Effector memory CD4-positive, alpha-beta T cell (primary cell): ENCODE results near the gene TNFRSF19.
"Not testable (repeated sequence)": the region's sequence is repeated elsewhere in the genome, so short reads cannot be mapped to it uniquely, and the experiment has no call there.

Experiments used
- DNase-seq, 3 donors: peaks; one replicate each; pipeline ENCODE4 v3.0.0-alpha.2; 2020
- H3K27ac ChIP-seq: 2 replicates; pipeline ENCODE4 v1.7.0; 2013; ENCODE audit warnings: mild to moderate bottlenecking, low read length, moderate library complexity; ENCODE audit not compliant: insufficient read depth, poor library complexity, severe bottlenecking
- H3K27me3 ChIP-seq: replicated peaks from 2 replicates; pipeline ENCODE4 v1.7.0; 2013; ENCODE audit warnings: mild to moderate bottlenecking, low read length; ENCODE audit not compliant: insufficient read depth, control insufficient read depth, poor library complexity, severe bottlenecking
- H3K36me3 ChIP-seq: 2 replicates; pipeline ENCODE4 v1.7.0; 2013; ENCODE audit warnings: mild to moderate bottlenecking, low read length, moderate library complexity; ENCODE audit not compliant: control insufficient read depth, insufficient read depth
- H3K4me1 ChIP-seq: 2 replicates; pipeline ENCODE4 v1.7.0; 2013; ENCODE audit warnings: low read length, mild to moderate bottlenecking; ENCODE audit not compliant: control insufficient read depth, insufficient read depth, poor library complexity, severe bottlenecking
- H3K4me3 ChIP-seq: 2 replicates; pipeline ENCODE4 v1.7.0; 2013; ENCODE audit warnings: low read length, low read depth, mild to moderate bottlenecking; ENCODE audit not compliant: insufficient read depth, poor library complexity, severe bottlenecking
- H3K9me3 ChIP-seq: 2 replicates; pipeline ENCODE4 v1.7.0; 2013; ENCODE audit warnings: mild to moderate bottlenecking, low read length, moderate library complexity; ENCODE audit not compliant: control insufficient read depth
- total RNA-seq, 3 donors: gene quantifications; one replicate each; lab custom pipeline; 2026; lab: John Stamatoyannopoulos, UW

Gene TNFRSF19
- total RNA-seq, result 0 to 0.77 (median 0.17) reads per million in 3 donors

DNA sequence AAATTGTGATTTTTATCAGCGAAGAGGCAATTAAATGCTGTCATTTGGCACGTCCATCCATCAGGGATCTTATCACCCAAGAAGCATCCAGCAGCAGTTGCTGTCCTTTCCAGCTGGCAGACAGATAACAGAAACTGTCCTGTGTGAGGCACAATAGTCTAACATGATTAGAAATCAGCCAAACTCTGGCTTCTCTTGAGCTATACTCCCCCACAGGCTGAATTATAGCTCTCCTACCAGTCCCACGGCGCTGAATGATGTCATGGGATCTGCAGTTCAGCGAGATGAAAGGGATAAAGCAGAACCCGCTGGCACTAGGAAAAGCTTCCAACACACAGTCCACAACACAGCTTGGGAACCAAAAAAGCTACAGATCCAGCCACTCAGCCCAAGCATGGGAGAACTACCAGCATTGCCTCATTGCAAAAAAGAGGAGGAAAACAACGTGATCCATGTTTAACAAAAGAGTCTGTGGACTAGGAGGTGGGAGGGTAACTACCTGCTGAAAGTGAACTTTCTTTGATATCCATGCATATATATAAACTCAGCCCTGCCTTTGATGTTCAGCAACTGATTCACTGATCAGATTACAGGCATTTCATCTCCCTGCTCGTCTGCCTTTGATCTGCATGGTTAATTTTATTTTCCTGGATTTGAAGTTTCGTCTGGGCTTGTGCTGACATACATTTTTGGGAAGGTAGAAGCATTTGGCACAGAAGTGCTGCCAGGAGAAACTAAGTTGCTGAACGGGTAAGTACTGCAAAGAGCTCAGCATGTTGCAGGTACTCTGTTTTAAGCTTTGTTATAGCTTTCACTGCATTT, at the start of gene TNFRSF19:
TSS of gene TNFRSF19 (plus strand) at position 314 of the 822 bp plus-strand sequence. CDS start 19,772 bp downstream, outside the sequence.
- H3K27me3 ChIP-seq, result peaks cover 8% of the 10 kb centered on the region
- no peaks in the 10 kb centered on the region for H3K9me3 ChIP-seq
- no peaks in the 10 kb centered on the region for H3K36me3 ChIP-seq
- no peak for DNase-seq
- H3K4me1 ChIP-seq, result no peaks in the 10 kb centered on the region
- no peak within 1 kb of the TSS for H3K4me3 ChIP-seq
- H3K27ac ChIP-seq, result no peak within 1 kb of the TSS

DNA sequence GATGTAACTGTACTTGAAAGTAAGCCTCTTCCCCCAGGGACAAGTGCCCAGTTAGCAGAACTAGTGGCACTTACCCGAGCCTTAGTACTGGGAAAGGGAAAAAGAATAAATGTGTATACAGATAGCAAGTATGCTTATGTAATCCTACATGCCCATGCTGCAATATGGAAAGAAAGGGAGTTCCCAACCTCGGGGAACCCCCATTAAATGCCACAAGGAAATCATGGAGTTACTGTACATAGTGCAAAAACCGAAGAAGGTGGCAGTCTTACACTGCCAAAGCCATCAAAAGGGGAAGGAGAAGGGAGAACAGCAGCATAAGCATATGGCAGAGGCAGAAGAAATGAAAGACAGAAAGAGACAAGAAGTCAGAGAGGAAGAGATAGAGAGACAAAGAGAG, 40.3 kb upstream of the TNFRSF19 start:
- H3K4me3 ChIP-seq, DNase-seq, H3K9me3 ChIP-seq, H3K27ac ChIP-seq, H3K27me3 ChIP-seq, H3K4me1 ChIP-seq, H3K36me3 ChIP-seq: not testable (repeated sequence)

DNA sequence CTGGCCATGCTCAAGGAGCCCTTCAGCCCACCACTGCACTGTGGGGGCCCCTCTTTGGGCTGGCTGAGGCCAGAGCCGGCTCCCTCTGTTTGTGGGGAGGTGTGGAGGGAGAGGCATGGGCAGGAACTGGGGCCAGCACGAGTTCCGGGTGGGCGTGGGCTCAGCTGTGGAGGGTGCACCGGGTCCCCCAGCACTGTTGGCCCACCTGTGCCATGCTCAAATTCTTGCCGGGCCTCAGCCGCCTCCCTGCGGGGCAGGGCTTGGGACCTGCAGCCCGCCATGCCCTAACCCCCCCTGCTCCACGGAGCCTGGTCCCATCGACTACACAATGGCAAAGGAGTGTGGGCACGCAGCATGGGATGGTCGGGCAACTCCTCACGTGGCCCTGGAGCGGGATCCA, 38.8 kb upstream of the TNFRSF19 start:
- Histone ChIP-seq H3K4me3 (no peak overlapping the region), H3K27me3 (no peaks in the 10 kb centered on the region), H3K27ac (no peak overlapping the region), H3K4me1 (no peaks in the 10 kb centered on the region), H3K36me3 (no peaks in the 10 kb centered on the region), H3K9me3 (no peaks in the 10 kb centered on the region)
- DNase-seq, result no peak

DNA sequence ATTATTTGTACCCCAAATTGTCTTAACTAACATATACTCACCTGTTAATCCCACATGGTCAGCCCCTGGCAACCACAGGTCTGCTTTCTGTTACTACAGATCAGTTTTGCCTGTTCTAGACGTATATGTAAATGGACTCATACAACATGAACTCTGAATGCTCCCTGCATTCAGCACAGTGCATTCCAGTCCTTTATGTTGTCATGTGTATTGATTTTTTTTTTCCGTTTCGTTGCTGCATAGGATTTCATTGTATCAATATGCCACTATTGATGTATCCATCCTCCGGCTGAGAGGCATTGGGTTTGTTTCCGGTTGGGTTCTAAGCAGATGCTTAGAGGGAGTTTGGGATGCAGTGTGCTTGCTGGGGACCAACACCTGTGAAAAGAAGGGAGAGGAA, 36.1 kb upstream of the TNFRSF19 start:
- Histone ChIP-seq H3K4me1 (no peaks in the 10 kb centered on the region), H3K27ac (no peak overlapping the region), H3K27me3 (no peaks in the 10 kb centered on the region), H3K9me3 (no peaks in the 10 kb centered on the region), H3K4me3 (no peak overlapping the region), H3K36me3 (no peaks in the 10 kb centered on the region)
- no peak for DNase-seq

DNA sequence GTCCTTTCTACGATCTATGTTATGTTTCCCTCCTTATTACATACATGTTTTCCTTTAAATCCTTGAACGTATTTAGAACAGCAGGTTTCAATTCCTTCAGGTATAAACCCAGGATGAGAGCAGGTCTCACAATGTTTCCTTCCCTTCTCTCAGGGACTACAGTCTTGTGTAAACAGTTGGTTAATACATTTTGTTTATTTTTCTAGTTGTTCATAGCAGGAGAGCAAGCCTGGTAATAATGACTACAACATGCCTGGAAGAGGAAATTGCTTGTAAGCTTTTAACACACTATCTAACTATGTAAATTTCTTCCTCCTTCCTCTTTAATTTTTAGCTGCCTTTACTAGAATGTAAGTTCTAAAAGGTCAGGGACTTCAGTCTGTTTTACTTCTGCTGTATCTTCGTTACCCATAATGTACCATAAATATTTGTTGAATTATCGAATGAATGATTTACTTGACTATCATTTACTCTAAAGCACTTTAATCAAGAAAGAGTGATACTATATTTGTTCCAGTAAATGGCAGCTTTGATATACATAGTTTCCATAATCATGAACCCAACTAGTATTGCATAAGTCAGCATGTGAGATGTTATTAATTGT, 28.9 kb upstream of the TNFRSF19 start:
- no peaks in the 10 kb centered on the region for H3K9me3 ChIP-seq
- no peak for DNase-seq
- H3K27me3 ChIP-seq, result no peaks in the 10 kb centered on the region
- H3K36me3 ChIP-seq, result no peaks in the 10 kb centered on the region
- H3K27ac ChIP-seq, result no peak overlapping the region
- no peaks in the 10 kb centered on the region for H3K4me1 ChIP-seq
- H3K4me3 ChIP-seq, result no peak overlapping the region

DNA sequence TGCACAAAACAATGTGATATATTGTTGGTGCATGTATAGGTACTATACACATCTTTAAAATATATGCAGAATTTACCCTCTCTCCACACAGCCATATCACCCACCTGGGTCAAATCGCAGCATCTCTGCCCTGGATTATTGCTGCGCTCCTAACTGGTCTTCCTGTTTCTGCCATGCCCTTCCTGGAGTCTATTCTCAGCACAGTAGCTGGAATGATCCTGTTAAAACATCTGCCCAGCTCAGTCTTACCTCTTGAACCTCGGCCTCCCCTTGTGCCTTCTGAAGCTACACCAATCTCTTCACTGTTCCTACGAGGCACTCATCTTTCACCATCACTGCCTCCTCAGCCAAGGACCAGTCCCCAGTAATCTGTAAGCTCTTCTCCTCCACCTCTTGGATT, 25.5 kb upstream of the TNFRSF19 start:
- H3K4me1 ChIP-seq, result no peaks in the 10 kb centered on the region
- H3K27me3 ChIP-seq, result peaks cover 9% of the 10 kb centered on the region
- no peak for DNase-seq
- no peaks in the 10 kb centered on the region for H3K36me3 ChIP-seq
- H3K27ac ChIP-seq, result no peak overlapping the region
- no peak overlapping the region for H3K4me3 ChIP-seq
- H3K9me3 ChIP-seq, result no peaks in the 10 kb centered on the region

DNA sequence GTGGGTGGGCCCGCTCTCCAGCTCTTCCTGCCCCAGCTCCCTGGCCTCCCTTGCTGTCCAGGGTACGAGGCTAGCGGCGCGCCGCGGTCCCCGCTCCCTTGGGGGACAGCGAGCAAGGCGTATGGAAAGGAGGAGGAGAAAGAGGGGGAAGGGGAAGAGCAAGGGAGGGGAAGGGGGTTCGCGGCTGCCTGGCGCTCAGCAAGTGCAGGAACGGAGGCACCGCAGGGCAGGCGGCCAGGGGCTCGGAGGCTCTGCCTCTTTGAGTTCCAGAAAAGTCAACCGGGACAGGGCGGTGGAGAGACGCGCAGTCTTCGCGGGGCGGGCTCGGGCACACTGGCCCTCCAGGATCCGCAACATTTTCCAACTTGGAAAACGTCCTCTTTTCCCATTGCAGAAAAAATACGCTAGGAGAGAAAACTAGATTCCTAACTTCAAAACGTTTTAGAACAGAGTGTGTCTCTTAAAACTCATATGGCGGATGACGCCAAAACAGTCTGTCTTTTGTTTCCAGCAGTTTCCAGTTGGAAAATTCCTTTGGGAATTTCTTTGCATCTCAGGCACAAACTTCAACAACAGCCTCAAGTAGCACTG, 23.1 kb upstream of the TNFRSF19 start:
- peaks cover 9% of the 10 kb centered on the region for H3K27me3 ChIP-seq
- H3K36me3 ChIP-seq, result no peaks in the 10 kb centered on the region
- H3K9me3 ChIP-seq, result no peaks in the 10 kb centered on the region
- DNase-seq, result no peak
- H3K4me3 ChIP-seq, result no peak overlapping the region
- no peak overlapping the region for H3K27ac ChIP-seq
- H3K4me1 ChIP-seq, result no peaks in the 10 kb centered on the region

- Histone ChIP-seq H3K4me1 (no peaks in the 10 kb centered on the region), H3K27ac (no peak overlapping the region), H3K36me3 (no peaks in the 10 kb centered on the region), H3K27me3 (peaks cover 9% of the 10 kb centered on the region), H3K9me3 (no peaks in the 10 kb centered on the region), H3K4me3 (no peak overlapping the region)
- DNase-seq, result no peak
These were observed 20.5 kb upstream of the TNFRSF19 start for GRCh38 chr13:23549724-23550123.

DNA sequence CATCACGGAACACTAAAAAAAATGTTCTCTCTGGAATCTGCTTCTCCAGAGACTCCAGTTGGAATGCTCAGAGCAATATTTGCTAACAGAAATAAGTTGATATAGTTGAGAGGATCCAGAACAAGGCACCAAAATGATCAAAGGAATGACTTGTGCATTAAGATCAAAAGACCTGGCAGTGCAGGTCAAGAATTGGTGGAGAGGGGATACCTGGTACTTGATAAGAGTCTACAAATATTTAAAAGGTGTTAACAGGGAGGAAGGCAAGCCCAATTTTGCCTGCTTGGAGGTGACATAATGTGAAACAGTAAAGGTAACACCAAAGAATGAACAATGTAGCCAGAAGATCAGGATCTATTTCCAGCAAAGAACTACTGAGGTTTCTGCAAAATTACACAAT, 20.0 kb upstream of the TNFRSF19 start:
- Histone ChIP-seq H3K27me3 (peaks cover 9% of the 10 kb centered on the region), H3K4me3 (no peak overlapping the region), H3K36me3 (no peaks in the 10 kb centered on the region), H3K4me1 (no peaks in the 10 kb centered on the region), H3K9me3 (no peaks in the 10 kb centered on the region), H3K27ac (no peak overlapping the region)
- DNase-seq, result no peak
